GM12864 (cell line): Measurements from ENCODE around the gene MFNG.

Source experiments
- DNase-seq: peaks from one replicate; pipeline ENCODE4 v3.0.0-alpha.2; 2011; ENCODE audit warnings: low read depth
- H3K4me3 ChIP-seq: 2 replicates; pipeline ENCODE4 v1.5.1; 2011; ENCODE audit warnings: mild to moderate bottlenecking, low read depth, low read length, control low read depth
- CTCF ChIP-seq: IDR thresholded peaks from 2 replicates; pipeline ENCODE4 v1.5.1; 2011; ENCODE audit warnings: low read depth, mild to moderate bottlenecking, moderate library complexity, low read length, control low read depth, inconsistent platforms; ENCODE audit errors: missing control alignments

The MFNG gene

GRCh38 chr22:37421468-37421877 is 64.7 kb downstream of the MFNG start:
- H3K4me3 ChIP-seq: no peak overlapping the region
- TF ChIP-seq CTCF: no peak
- no peak for DNase-seq

GRCh38 chr22:37420686-37421467 is 65.3 kb downstream of the MFNG start:
- no peak for DNase-seq
- H3K4me3 ChIP-seq: no peak overlapping the region
- TF ChIP-seq CTCF: no peak

- H3K4me3 ChIP-seq: no peak overlapping the region
- DNase-seq: no peak
- no peak for TF ChIP-seq CTCF
Observed at GRCh38 chr22:37419969-37420685, 66.1 kb downstream of the MFNG start.

GRCh38 chr22:37419370-37419968 is 66.7 kb downstream of the MFNG start:
- no peak for TF ChIP-seq CTCF
- H3K4me3 ChIP-seq: no peak overlapping the region
- DNase-seq: no peak
